Naive thymus-derived CD4-positive, alpha-beta T cell (primary cell): ENCODE measurements around the gene CCDC190. TPM values are rescaled to one million over a fixed set of nuclear protein-coding genes. Genes with fewer than 3 reads are reported as not detected.
"Not testable (repeated sequence)": the region's sequence is repeated elsewhere in the genome, so short reads cannot be mapped to it uniquely, and the experiment has no call there.

ENCODE experiments used
- ATAC-seq: fragments of 150-1000 bp; cut with Tn5 transposase; 2 replicates; pipeline ENCODE4 v1.10.0; 2021; ENCODE audit warnings: mild to moderate bottlenecking, moderate library complexity
- CTCF ChIA-PET: fragments of 350-600 bp; sonication (Branson Sonifier 250); formaldehyde crosslinking; loops from one replicate; lab custom pipeline; 2021; ENCODE audit warnings: antibody characterized with exemption; lab: Charles Lee
- POLR2A ChIA-PET: fragments of 350-600 bp; sonication (Branson Sonifier 250); formaldehyde crosslinking; loops from one replicate; lab custom pipeline; 2021; ENCODE audit warnings: antibody characterized with exemption, inconsistent platforms; lab: Charles Lee
- DNase-seq, 9 donors: peaks; one replicate each; pipeline versions ENCODE4 v3.0.0 to v3.0.0-alpha.2; 2020 to 2022; ENCODE audit warnings: mixed read lengths in 1 of 9
- H3K27ac ChIP-seq: one replicate; pipeline ENCODE4 v1.7.0; 2013; ENCODE audit warnings: mild to moderate bottlenecking, low read depth, low read length, moderate library complexity
- H3K27me3 ChIP-seq, 2 donors: one replicate each; pipeline ENCODE4 v1.7.0; 2013; ENCODE audit warnings: low read length in 2 of 2, mild to moderate bottlenecking in 2 of 2, moderate library complexity in 2 of 2; ENCODE audit not compliant: control insufficient read depth in 2 of 2, insufficient read depth in 2 of 2
- H3K36me3 ChIP-seq, 3 experiments: 1 replicate in 2 of 3; 2 replicates in 1 of 3; pipeline ENCODE4 v1.7.0; 2013; ENCODE audit warnings: low read length in 3 of 3, mild to moderate bottlenecking in 3 of 3, moderate library complexity in 1 of 3; ENCODE audit not compliant: insufficient read depth in 3 of 3, control insufficient read depth in 2 of 3
- H3K4me1 ChIP-seq, 2 donors: one replicate each; pipeline ENCODE4 v1.7.0; 2013; ENCODE audit warnings: low read length in 2 of 2, mild to moderate bottlenecking in 2 of 2, moderate library complexity in 1 of 2; ENCODE audit not compliant: control insufficient read depth in 2 of 2, insufficient read depth in 2 of 2
- H3K4me3 ChIP-seq: 2 replicates; pipeline ENCODE4 v1.7.0; 2013; ENCODE audit warnings: mild to moderate bottlenecking, low read length
- H3K9me3 ChIP-seq, 3 experiments: 1 replicate in 2 of 3; 2 replicates in 1 of 3; pipeline ENCODE4 v1.7.0; 2013; ENCODE audit warnings: low read length in 3 of 3; ENCODE audit not compliant: control insufficient read depth in 2 of 3
- H3K27ac Mint-ChIP-seq, 9 donors: one replicate each; pipeline ENCODE4 v1.8.0; 2020 to 2022; ENCODE audit warnings: mixed read lengths in 9 of 9, mild to moderate bottlenecking in 8 of 9, moderate library complexity in 5 of 9, inconsistent platforms in 2 of 9
- H3K27me3 Mint-ChIP-seq, 5 donors: one replicate each; pipeline ENCODE4 v1.8.0; 2021 to 2022; ENCODE audit warnings: mixed read lengths in 5 of 5, mild to moderate bottlenecking in 1 of 5
- H3K36me3 Mint-ChIP-seq, 5 donors: one replicate each; pipeline ENCODE4 v1.8.0; 2020 to 2022; ENCODE audit warnings: mixed read lengths in 5 of 5, mild to moderate bottlenecking in 3 of 5, inconsistent platforms in 1 of 5
- H3K4me1 Mint-ChIP-seq, 7 donors: one replicate each; pipeline ENCODE4 v1.8.0; 2020 to 2022; ENCODE audit warnings: mixed read lengths in 7 of 7, mild to moderate bottlenecking in 3 of 7, inconsistent platforms in 1 of 7
- H3K4me3 Mint-ChIP-seq, 10 donors: one replicate each; pipeline ENCODE4 v1.8.0; 2020 to 2022; ENCODE audit warnings: mild to moderate bottlenecking in 10 of 10, mixed read lengths in 10 of 10, moderate library complexity in 6 of 10, inconsistent platforms in 2 of 10
- H3K9me3 Mint-ChIP-seq, 11 donors: one replicate each; pipeline ENCODE4 v1.8.0; 2020 to 2022; ENCODE audit warnings: mixed read lengths in 11 of 11, mild to moderate bottlenecking in 4 of 11, inconsistent platforms in 1 of 11, moderate library complexity in 1 of 11
- intact Hi-C, 2 donors: fragments of 100-400 bp; cut with micrococcal nuclease; formaldehyde crosslinking; loops; one replicate each; pipeline ENCODE4 v1.15.1; 2023
- polyA plus RNA-seq, 2 donors: library from polyadenylated mRNA; unstranded; fragments of 300-500 nt; fragmentation: Illumina TruSeq; gene quantifications; one replicate each; pipeline ENCODE4 v1.2.3, GENCODE V29; 2021
- total RNA-seq, 6 experiments: library from RNA in 5 of 6; stranded (reverse) in 5 of 6; gene quantifications; 1 replicate in 5 of 6; 2 replicates in 1 of 6; pipeline ENCODE4 v1.2.3 and lab custom pipeline; 2021 to 2026

Gene CCDC190
- total and polyA plus RNA-seq, 7 experiments from 2014 or later, result not detected

- CTCF ChIA-PET, result not testable (repeated sequence)
Observed at GRCh38 chr1:162812357-162812756, 48.6 kb downstream of the CCDC190 start.

GRCh38 chr1:162807503-162807902 lies 53.5 kb downstream of the CCDC190 start:
- H3K27me3 ChIP-seq, H3K4me3 Mint-ChIP-seq, intact Hi-C loops, POLR2A ChIA-PET, H3K9me3 Mint-ChIP-seq, H3K27ac ChIP-seq, H3K27ac Mint-ChIP-seq, H3K4me3 ChIP-seq, CTCF ChIA-PET, H3K4me1 Mint-ChIP-seq, DNase-seq, H3K9me3 ChIP-seq, H3K27me3 Mint-ChIP-seq, H3K4me1 ChIP-seq, ATAC-seq: not testable (repeated sequence)
- H3K36me3 Mint-ChIP-seq, result peaks cover 10 to 84% (median 42%) of the 10 kb centered on the region in 5 donors
- H3K36me3 ChIP-seq, result peaks cover 0 to 19% (median 4%) of the 10 kb centered on the region in 3 experiments

More at GRCh38 chr1:162812357-162812756, 48.6 kb downstream of the CCDC190 start:
- H3K36me3 Mint-ChIP-seq, result peaks cover 0 to 53% (median 25%) of the 10 kb centered on the region in 5 donors
- DNase-seq, intact Hi-C loops, H3K9me3 Mint-ChIP-seq, ATAC-seq, H3K4me1 Mint-ChIP-seq, H3K36me3 ChIP-seq, H3K4me1 ChIP-seq, H3K27me3 Mint-ChIP-seq, H3K27ac ChIP-seq, H3K27ac Mint-ChIP-seq, H3K27me3 ChIP-seq, H3K4me3 ChIP-seq, H3K9me3 ChIP-seq, H3K4me3 Mint-ChIP-seq, POLR2A ChIA-PET: not testable (repeated sequence)

Other genes starting within 250 kb of the CCDC190 start
- gene DDR2, start 228.7 kb downstream of the CCDC190 start, total RNA-seq, result under 1 TPM; 0.24 to 0.44 (median 0.35) TPM
- not detected for gene DDR2, start 228.7 kb downstream of the CCDC190 start, polyA plus RNA-seq
- gene HSD17B7, start 70.5 kb downstream of the CCDC190 start, total RNA-seq, result 10 to 100 TPM; 19.3 to 34.1 (median 23.5) TPM
- 10 to 100 TPM; 19.8 to 29.0 TPM for gene HSD17B7, start 70.5 kb downstream of the CCDC190 start, polyA plus RNA-seq
- not detected for gene RGS4, start 208.2 kb upstream of the CCDC190 start, total RNA-seq
- gene RGS4, start 208.2 kb upstream of the CCDC190 start, polyA plus RNA-seq, result not detected